K562 (cell line): ENCODE data around the gene NTNG1. TPM values are rescaled to one million over a fixed set of nuclear protein-coding genes. Genes with fewer than 3 reads are reported as not detected.

Experiments
- ATAC-seq: fragments of 200-7000 bp; cut with Tn5 transposase; 3 replicates; pipeline ENCODE4 v1.9.1; 2020; ENCODE audit warnings: moderate library complexity
- BruUV-seq: library from RNA; stranded (reverse); fragments of 400-500 nt; replicated peaks from 2 replicates; lab custom pipeline; 2021; lab: Mats Ljungman, UMichigan
- CTCF ChIA-PET: fragments of 300-600 bp; formaldehyde crosslinking; extraction: SDS; loops from one replicate; lab custom pipeline; 2021; ENCODE audit warnings: low intra/inter-chr PET ratio; lab: Yijun Ruan, JAX
- POLR2A ChIA-PET: fragments of 300-600, 350-650 bp; sonication (Branson Sonifier 250); formaldehyde crosslinking; extraction: SDS; loops from one replicate; lab custom pipeline; 2021; ENCODE audit warnings: antibody characterized with exemption, inconsistent platforms; lab: Yijun Ruan, JAX
- DNase-seq, 4 experiments: peaks; one replicate each; pipeline versions ENCODE4 v3.0.0 to v3.0.0-alpha.2; 2011 to 2018; ENCODE audit warnings: low spot score in 3 of 4, mixed read lengths in 3 of 4; ENCODE audit errors: extremely low read depth in 1 of 4
- FAIRE-seq: peaks from 2 replicates; lab custom pipeline; 2011; peaks lifted over from hg19 to GRCh38; lab: Jason Lieb, UNC
- H2AFZ ChIP-seq: 2 replicates; pipeline ENCODE4 v1.6.0; 2011; ENCODE audit warnings: low read depth, low read length, control low read depth, inconsistent platforms
- H3K27ac ChIP-seq: fragments of 200-600 bp; 3 replicates; pipeline ENCODE4 v1.8.0; 2011; ENCODE audit warnings: low read depth, mild to moderate bottlenecking, control low read depth, inconsistent platforms, low read length, moderate library complexity, mixed read lengths; ENCODE audit errors: extremely low read depth
- H3K27me3 ChIP-seq, 2 experiments: fragments of 300-600 bp in 1 of 2; 2 replicates in 1 of 2; 3 replicates in 1 of 2; pipeline versions ENCODE4 v1.6.0 to v1.8.0; 2011; ENCODE audit warnings: inconsistent platforms in 2 of 2, low read length in 2 of 2, mild to moderate bottlenecking in 1 of 2, mixed read lengths in 1 of 2, moderate library complexity in 1 of 2; ENCODE audit not compliant: control insufficient read depth in 2 of 2, insufficient read depth in 2 of 2
- H3K36me3 ChIP-seq: fragments of 300-600 bp; 3 replicates; pipeline ENCODE4 v1.8.0; 2011; ENCODE audit warnings: mild to moderate bottlenecking, low read length, inconsistent platforms; ENCODE audit not compliant: control insufficient read depth, insufficient read depth
- H3K4me1 ChIP-seq, 2 experiments: fragments of 200-600 bp in 1 of 2; replicated peaks in 1 of 2; 2 replicates in 1 of 2; 3 replicates in 1 of 2; pipeline versions ENCODE4 v1.5.1 to v1.8.0; 2011; ENCODE audit warnings: inconsistent platforms in 2 of 2, low read length in 2 of 2, mild to moderate bottlenecking in 1 of 2, mixed read lengths in 1 of 2, moderate library complexity in 1 of 2; ENCODE audit not compliant: control insufficient read depth in 2 of 2, insufficient read depth in 2 of 2
- H3K4me2 ChIP-seq: 2 replicates; pipeline ENCODE4 v1.6.1; 2011; ENCODE audit warnings: low read length, control low read depth, inconsistent platforms, mixed read lengths; ENCODE audit not compliant: insufficient read depth
- H3K4me3 ChIP-seq: fragments of 200-600 bp; sonication (generic), shearing (Covaris generic); 2 replicates; pipeline ENCODE4 v1.5.1; 2016; ENCODE audit warnings: control low read depth, inconsistent platforms
- H3K79me2 ChIP-seq: fragments of 200-600 bp; 3 replicates; pipeline ENCODE4 v1.8.0; 2011; ENCODE audit warnings: low read length, inconsistent platforms; ENCODE audit not compliant: control insufficient read depth, insufficient read depth
- H3K9ac ChIP-seq, 2 experiments: 2 replicates each; pipeline versions ENCODE4 v1.6.0 to v1.6.1; 2011; ENCODE audit warnings: low read depth in 2 of 2, low read length in 2 of 2, control low read depth in 1 of 2, inconsistent platforms in 1 of 2, mild to moderate bottlenecking in 1 of 2, mixed read lengths in 1 of 2; ENCODE audit not compliant: insufficient read depth in 1 of 2
- H3K9me1 ChIP-seq: one replicate; pipeline ENCODE4 v1.6.0; 2011; ENCODE audit warnings: inconsistent platforms, mild to moderate bottlenecking, low read length, moderate library complexity; ENCODE audit not compliant: control insufficient read depth, insufficient read depth
- H3K9me3 ChIP-seq: replicated peaks from 2 replicates; pipeline ENCODE4 v1.5.1; 2011; ENCODE audit warnings: low read depth, low read length, inconsistent platforms; ENCODE audit not compliant: control insufficient read depth, insufficient read depth
- H4K20me1 ChIP-seq: replicated peaks from 2 replicates; pipeline ENCODE4 v1.6.1; 2011; ENCODE audit warnings: low read length, inconsistent platforms, mixed read lengths; ENCODE audit not compliant: control insufficient read depth, insufficient read depth
- EGR1 ChIP-seq: fragments of 450-650 bp; conservative IDR thresholded peaks from 2 replicates; pipeline ENCODE4 v1.6.1; 2017; ENCODE audit warnings: mild to moderate bottlenecking
- FOXK1 ChIP-seq: sonication (generic); formaldehyde crosslinking; IDR thresholded peaks from 2 replicates; pipeline ENCODE4 v1.8.0; 2022; ENCODE audit warnings: missing genetic modification reagents, mild to moderate bottlenecking, borderline replicate concordance
- ILK ChIP-seq: fragments of 450-650 bp; IDR thresholded peaks from 2 replicates; pipeline ENCODE4 v1.6.1; 2016; ENCODE audit warnings: missing genetic modification characterization, low read depth, mild to moderate bottlenecking, missing compliant biosample characterization, moderate library complexity, borderline replicate concordance
- NR1H2 ChIP-seq: sonication (generic); formaldehyde crosslinking; IDR thresholded peaks from 2 replicates; pipeline ENCODE4 v1.4.0; 2020; ENCODE audit warnings: mild to moderate bottlenecking, missing genetic modification reagents
- POLR3G ChIP-seq: IDR thresholded peaks from 2 replicates; pipeline ENCODE4 v1.6.1; 2011; ENCODE audit not compliant: insufficient read length, insufficient replicate concordance; ENCODE audit errors: extremely low read depth
- YBX1 ChIP-seq: fragments of 450-650 bp; IDR thresholded peaks from 2 replicates; pipeline ENCODE4 v1.7.1; 2016; ENCODE audit warnings: mild to moderate bottlenecking
- ZNF3 ChIP-seq: fragments of 250-450 bp; sonication (Bioruptor Pico); IDR thresholded peaks from 2 replicates; pipeline ENCODE4 v1.5.0; 2021; ENCODE audit warnings: mild to moderate bottlenecking, moderate library complexity
- ZNF41 ChIP-seq: fragments of 250-450 bp; sonication (Bioruptor Pico); conservative IDR thresholded peaks from 2 replicates; pipeline ENCODE4 v1.4.0; 2020; ENCODE audit warnings: mild to moderate bottlenecking
- WGBS: fragments of 100-300 bp; shearing (Covaris generic); methylation state at CpG from one replicate; pipeline ENCODE4 v1.1.6; 2016; ENCODE audit warnings: low coverage, mixed read lengths; ENCODE audit not compliant: insufficient coverage; ENCODE audit errors: missing lambda C conversion rate; 5-methylcytosine and 5-hydroxymethylcytosine counted together
- in situ Hi-C: fragments of 300-500 bp; cut with MboI; formaldehyde crosslinking; loops from 4 replicates; pipeline ENCODE4 v1.15.0; 2018; ENCODE audit warnings: inconsistent platforms, mixed read lengths
- intact Hi-C: fragments of 100-400 bp; cut with micrococcal nuclease; formaldehyde crosslinking; loops from 2 replicates; pipeline ENCODE4 v1.14.2; 2022
- polyA plus RNA-seq, 8 experiments: library from polyadenylated mRNA; depleted of rRNA in 4 of 8; stranded (reverse) in 5 of 8; unstranded in 3 of 8; fragments of >200 nt; fragmentation: Nextera tagmentation in 2 of 8; fragmentation: Illumina TruSeq in 1 of 8; extraction: Ambion mirVana in 2 of 8; extraction: Trizol in 1 of 8; gene quantifications; 2 replicates each; pipeline versions ENCODE4 v1.2.1 to v1.2.3, GENCODE V29; 2011 to 2014; ENCODE audit warnings: inconsistent platforms in 1 of 8, missing spikeins in 1 of 8
- total RNA-seq, 7 experiments: library from RNA; depleted of rRNA in 6 of 7; stranded (reverse); fragments of >200 nt in 6 of 7; fragmentation: Illumina TruSeq in 2 of 7; extraction: Trizol in 2 of 7; gene quantifications; 2 replicates each; pipeline versions ENCODE4 v1.2.1 to v1.2.3, GENCODE V29; 2011 to 2021; ENCODE audit warnings: low replicate concordance in 1 of 7
- TF ChIP-seq, protein P1 (sequence below): fragments of 450-650 bp; formaldehyde crosslinking; IDR thresholded peaks from 2 replicates; pipeline ENCODE4 v1.4.0; 2022; ENCODE audit warnings: mild to moderate bottlenecking, moderate library complexity
- TF ChIP-seq, protein P2 (sequence below): fragments of 250-450 bp; sonication (Bioruptor Pico); IDR thresholded peaks from 2 replicates; pipeline ENCODE4 v1.8.0; 2021; ENCODE audit warnings: borderline replicate concordance, mild to moderate bottlenecking, moderate library complexity; ENCODE audit not compliant: poor library complexity, severe bottlenecking
- TF ChIP-seq, protein P3 (sequence below): sonication (generic); formaldehyde crosslinking; IDR thresholded peaks from 2 replicates; pipeline ENCODE4 v1.8.1; 2023; ENCODE audit warnings: missing genetic modification reagents, mild to moderate bottlenecking, borderline replicate concordance
- TF ChIP-seq, protein P4 (sequence below): fragments of 250-450 bp; sonication (Bioruptor Pico); IDR thresholded peaks from 2 replicates; pipeline ENCODE4 v1.8.0; 2022; ENCODE audit warnings: moderate library complexity, mild to moderate bottlenecking, inconsistent platforms

Gene NTNG1
- total and polyA plus RNA-seq, 9 of the 15 experiments (the other 6 are each of a cell fraction or from before 2014, with no cell fraction given): not detected

DNA sequence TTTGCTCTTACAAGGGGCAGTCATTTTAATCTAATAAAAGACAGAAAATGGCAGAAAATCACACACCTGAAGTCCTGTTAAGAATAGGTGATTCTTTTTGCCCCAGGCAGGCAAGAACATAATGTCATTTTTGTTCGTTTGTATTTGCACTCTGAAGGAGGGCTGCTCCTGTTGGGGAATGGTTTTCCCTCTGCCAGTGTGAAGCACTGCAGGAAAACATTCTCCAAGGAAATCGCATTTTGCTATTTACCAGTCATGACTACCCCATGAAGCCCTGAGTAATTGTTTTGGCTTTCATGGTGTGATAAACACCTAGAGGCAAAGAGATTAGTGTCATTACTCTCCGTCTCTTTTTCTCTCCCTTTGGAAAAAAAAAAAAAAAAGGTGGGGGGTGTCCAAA is 345.5 kb downstream of the NTNG1 start:
- no peak for ATAC-seq
- Histone ChIP-seq H3K27ac (no peak overlapping the region), H3K36me3 (no peaks in the 10 kb centered on the region), H3K9me1 (no peaks in the 10 kb centered on the region), H3K27me3 (no peaks in the 10 kb centered on the region), H3K4me3 (no peak overlapping the region), H3K79me2 (no peaks in the 10 kb centered on the region), H4K20me1 (no peaks in the 10 kb centered on the region), H3K9ac (no peak overlapping the region), H3K4me2 (no peak overlapping the region), H3K9me3 (no peaks in the 10 kb centered on the region), H2AFZ (no peak overlapping the region), H3K4me1 (no peaks in the 10 kb centered on the region)
- in situ Hi-C loops: no loop called here
- CTCF ChIA-PET: interaction anchor here (0.7 kb wide), 1 partner anchor 1787 kb away, joined by 3 read pairs; no protein-coding TSS in a partner anchor
- no TSS peak for BruUV-seq
- POLR2A ChIA-PET: interaction anchor here (0.6 kb wide), 1 partner anchor 105 kb away, joined by 3 read pairs; no protein-coding TSS in a partner anchor
- WGBS: 0% methylated on average over 3 of the region's 3 CpGs
- TF ChIP-seq POLR3G (no peak), ZNF41 (no peak), FOXK1 (CRISPR knock-in tag) (no peak), ILK (tag) (no peak), ZNF3 (no peak), YBX1 (no peak), EGR1 (no peak), NR1H2 (CRISPR knock-in tag) (no peak)
- TF ChIP-seq, protein P1, sequence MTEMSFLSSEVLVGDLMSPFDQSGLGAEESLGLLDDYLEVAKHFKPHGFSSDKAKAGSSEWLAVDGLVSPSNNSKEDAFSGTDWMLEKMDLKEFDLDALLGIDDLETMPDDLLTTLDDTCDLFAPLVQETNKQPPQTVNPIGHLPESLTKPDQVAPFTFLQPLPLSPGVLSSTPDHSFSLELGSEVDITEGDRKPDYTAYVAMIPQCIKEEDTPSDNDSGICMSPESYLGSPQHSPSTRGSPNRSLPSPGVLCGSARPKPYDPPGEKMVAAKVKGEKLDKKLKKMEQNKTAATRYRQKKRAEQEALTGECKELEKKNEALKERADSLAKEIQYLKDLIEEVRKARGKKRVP (CRISPR knock-in tag): no peak
- TF ChIP-seq, protein P2, sequence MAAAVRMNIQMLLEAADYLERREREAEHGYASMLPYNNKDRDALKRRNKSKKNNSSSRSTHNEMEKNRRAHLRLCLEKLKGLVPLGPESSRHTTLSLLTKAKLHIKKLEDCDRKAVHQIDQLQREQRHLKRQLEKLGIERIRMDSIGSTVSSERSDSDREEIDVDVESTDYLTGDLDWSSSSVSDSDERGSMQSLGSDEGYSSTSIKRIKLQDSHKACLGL (CRISPR knock-in tag): no peak
- TF ChIP-seq, protein P3, sequence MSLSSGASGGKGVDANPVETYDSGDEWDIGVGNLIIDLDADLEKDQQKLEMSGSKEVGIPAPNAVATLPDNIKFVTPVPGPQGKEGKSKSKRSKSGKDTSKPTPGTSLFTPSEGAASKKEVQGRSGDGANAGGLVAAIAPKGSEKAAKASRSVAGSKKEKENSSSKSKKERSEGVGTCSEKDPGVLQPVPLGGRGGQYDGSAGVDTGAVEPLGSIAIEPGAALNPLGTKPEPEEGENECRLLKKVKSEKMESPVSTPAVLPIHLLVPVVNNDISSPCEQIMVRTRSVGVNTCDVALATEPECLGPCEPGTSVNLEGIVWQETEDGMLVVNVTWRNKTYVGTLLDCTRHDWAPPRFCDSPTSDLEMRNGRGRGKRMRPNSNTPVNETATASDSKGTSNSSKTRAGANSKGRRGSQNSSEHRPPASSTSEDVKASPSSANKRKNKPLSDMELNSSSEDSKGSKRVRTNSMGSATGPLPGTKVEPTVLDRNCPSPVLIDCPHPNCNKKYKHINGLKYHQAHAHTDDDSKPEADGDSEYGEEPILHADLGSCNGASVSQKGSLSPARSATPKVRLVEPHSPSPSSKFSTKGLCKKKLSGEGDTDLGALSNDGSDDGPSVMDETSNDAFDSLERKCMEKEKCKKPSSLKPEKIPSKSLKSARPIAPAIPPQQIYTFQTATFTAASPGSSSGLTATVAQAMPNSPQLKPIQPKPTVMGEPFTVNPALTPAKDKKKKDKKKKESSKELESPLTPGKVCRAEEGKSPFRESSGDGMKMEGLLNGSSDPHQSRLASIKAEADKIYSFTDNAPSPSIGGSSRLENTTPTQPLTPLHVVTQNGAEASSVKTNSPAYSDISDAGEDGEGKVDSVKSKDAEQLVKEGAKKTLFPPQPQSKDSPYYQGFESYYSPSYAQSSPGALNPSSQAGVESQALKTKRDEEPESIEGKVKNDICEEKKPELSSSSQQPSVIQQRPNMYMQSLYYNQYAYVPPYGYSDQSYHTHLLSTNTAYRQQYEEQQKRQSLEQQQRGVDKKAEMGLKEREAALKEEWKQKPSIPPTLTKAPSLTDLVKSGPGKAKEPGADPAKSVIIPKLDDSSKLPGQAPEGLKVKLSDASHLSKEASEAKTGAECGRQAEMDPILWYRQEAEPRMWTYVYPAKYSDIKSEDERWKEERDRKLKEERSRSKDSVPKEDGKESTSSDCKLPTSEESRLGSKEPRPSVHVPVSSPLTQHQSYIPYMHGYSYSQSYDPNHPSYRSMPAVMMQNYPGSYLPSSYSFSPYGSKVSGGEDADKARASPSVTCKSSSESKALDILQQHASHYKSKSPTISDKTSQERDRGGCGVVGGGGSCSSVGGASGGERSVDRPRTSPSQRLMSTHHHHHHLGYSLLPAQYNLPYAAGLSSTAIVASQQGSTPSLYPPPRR: no peak
- TF ChIP-seq, protein P4, sequence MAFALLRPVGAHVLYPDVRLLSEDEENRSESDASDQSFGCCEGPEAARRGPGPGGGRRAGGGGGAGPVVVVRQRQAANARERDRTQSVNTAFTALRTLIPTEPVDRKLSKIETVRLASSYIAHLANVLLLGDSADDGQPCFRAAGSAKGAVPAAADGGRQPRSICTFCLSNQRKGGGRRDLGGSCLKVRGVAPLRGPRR (CRISPR knock-in tag): no peak
- no peak for DNase-seq
- FAIRE-seq: no peak
- intact Hi-C loops: no loop called here
